NCI-H1105 (cell line): ENCODE results near the gene TNFRSF14.
A peak's percentile ranks its signal among the peaks of the same experiment; 100 is the strongest.
"Not testable (repeated sequence)": the region's sequence is repeated elsewhere in the genome, so short reads cannot be mapped to it uniquely, and the experiment has no call there.

Experiments
- DNase-seq: peaks from one replicate; lab custom pipeline; 2025; lab: John Stamatoyannopoulos, UW

TNFRSF14 gene

DNA sequence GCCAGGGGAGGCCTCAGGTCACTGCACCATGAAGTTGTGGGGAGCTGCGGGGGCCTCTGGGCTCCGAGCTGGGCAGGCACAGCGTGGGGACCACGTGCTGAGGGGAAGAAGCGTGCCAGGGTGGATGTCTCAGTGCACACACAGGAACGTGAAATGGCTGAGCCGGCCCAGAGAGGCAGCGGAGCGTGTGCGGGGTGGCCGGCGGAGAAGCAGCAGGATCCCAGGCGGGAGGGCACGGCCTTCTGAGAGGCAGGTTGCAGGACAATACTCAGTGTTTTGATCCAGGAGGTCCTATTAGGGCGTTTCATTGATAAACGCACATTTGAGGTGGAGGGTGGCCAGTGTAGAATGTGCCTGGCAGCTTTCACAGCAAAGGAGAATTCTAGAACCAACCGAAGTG lies 12.9 kb downstream of the TNFRSF14 start:
- no peak for DNase-seq

DNA sequence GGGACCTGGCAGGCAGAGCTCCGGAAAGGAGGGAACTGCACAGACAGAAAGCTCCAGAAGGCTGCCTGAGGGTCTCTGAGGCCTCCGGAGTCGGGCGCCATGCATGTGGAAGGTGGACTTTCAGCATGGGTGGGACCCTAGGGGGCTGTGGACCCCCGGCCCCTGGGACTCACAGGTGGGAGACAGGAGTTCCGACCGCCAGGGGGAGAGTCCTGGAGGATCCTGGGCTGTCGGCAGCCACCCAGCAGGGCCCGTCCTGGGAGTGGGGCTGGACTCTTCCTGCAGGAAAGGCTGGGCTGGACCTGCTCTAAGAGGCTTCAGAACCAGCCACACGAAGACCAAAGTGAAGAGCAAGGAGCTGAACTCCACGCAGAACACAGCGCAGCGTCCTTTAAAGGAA lies 13.5 kb downstream of the TNFRSF14 start:
- DNase-seq, result not testable (repeated sequence)

DNA sequence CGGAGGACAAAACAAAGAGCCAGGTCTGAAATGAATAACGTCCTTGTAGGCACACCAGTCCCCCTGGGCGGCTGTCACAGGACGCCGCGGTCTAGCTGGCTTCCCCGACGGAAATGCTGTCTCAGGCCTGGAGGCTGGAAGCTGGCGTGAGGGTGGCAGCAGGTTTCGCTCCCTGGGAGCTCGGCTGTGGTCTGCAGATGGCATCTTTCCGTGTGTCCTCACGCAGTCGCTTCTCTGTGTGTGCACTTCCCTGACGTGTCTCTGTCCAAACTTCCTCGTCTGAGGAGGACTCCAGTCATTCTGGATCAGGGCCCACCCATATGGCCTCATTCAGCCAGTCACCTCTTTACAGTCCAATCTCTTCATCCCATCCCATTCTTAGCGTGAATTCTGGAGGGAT lies 14.2 kb downstream of the TNFRSF14 start:
- no peak for DNase-seq

DNA sequence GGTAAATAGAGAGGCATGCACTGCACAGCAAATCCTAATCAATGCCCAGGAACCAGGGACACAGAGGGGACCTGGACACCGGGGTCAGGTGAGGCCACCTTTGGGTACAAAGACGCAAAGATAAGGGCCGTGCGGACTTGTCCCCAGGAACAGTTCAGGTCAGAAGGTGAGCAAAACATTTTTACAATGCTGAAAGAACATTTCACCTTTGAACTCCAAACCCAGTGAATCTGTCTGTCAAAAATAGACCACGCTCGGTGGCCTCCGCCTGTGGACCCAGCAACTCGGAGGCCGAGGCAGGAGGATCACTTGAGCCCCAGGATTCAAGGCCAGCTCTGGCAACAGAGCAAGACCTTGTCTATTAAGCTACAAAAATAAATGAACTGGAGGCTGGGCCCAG lies 15.2 kb downstream of the TNFRSF14 start:
- DNase-seq, result no peak

DNA sequence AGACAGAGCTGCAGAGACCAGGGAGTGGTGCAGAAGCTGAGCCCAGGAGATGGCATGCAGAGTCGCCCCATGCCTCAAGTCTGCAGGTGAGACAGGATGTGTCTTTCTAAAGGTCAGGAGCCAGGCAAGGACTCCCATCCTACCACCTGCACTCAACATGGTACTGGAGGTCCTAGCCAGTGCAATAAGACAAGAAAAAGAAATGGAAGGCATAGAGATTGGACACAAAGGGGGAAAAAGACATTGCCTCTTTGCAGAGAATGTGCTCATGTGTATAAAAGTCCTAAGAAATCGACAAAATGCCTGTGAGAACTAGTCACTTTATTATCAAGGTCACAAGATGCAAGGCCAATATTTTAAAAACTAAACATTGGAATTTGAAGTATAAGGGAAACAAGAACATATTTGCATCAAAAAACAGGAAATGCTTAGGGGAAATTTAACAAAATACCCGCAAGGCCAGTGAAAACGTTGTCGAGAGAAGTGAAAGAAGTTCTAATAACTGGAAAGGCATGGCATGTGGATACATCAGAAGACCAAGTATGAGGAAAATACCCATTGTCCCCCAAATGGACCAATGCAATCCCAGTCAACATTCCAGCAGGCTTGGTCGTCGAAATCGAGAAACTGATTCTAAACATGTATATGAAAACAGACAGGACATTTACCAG lies 17.2 kb downstream of the TNFRSF14 start:
- DNase-seq, result no peak

DNA sequence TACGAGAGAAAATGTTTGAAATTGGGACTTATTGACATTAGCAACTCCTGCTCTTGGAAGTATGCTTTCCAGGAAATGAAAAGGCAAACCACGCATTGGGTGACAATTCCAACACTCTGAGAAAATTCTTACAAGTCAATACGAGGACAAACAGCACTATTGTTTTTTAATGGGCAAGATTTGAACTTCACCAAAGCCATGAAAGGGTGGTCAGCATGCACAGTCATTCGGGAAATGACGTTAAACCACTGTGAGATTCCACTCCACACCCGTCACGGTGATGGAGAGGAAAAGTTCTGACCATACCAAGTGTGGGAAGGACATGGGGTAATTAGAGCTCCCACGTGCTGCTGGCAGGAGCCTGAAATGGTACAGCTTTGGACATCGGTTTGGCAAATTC lies 18.2 kb downstream of the TNFRSF14 start:
- DNase-seq, result no peak

DNA sequence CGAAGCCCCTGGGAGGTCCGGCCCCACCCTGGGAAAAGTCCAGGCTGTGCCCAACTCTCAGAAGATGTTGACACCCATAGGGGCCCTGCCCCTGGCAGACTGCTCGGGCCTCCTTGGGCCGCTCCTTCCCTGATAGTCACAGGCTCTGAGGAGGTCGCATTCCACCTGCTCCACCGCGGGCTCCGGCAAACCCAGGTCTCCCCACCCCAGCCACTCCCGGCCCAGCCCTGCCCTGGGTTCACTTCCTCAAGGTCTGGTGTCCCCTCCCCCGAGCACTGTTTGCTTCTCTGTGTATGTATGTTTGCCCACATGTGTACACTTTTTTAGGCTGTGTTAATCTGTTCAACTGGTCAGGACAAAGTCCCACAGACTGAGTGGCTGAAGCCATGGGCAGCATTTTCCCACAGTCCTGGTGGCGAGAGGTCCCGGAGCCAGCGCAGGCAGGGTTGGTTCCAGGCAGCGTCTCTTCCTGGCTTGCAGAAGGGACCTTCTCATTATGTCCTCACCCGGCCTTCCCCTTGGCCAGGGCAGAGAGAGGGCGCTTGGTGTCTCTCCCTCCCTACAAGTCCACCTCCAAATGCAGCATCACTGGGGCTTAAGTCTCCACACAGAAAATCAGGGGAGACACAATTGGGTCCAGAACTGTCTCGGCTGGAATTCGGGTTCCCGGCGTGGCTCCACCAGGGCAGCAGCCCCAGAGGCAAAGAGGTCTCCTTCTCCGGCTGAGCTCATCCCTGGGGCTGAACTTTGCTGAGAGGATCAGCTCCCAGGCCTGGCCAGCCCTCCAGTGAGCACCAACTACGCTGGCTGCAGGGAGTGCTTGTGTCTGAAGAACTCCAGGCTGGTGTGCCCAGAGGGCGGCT lies 19.9 kb downstream of the TNFRSF14 start:
- DNase-seq, result no peak

DNA sequence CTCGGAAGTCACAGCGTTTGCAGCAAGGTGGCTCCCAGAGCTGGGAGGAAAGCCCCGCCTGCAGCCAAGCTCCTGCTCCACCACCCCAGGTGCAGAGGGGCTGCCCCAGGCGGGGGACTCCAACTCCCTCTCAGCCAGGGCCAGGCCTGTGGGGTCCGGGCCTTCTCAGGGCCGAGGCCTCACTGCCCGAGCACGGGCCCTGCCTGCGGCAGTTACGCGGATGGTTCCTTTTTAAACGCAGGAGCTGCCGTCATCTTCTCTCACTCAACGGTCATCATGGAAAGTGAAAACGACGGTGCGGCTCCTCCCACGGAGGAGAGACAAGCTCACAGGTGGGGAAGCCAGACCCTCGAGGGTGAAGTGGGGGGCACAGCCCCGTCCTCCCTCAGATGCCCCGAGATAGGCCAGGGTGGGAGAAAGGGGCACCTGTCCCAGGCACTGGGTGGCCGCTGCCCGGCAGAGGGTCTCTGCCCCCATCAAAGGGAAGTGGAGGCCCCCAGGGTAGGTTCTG lies 21.4 kb downstream of the TNFRSF14 start:
- DNase-seq, result not testable (repeated sequence)

DNA sequence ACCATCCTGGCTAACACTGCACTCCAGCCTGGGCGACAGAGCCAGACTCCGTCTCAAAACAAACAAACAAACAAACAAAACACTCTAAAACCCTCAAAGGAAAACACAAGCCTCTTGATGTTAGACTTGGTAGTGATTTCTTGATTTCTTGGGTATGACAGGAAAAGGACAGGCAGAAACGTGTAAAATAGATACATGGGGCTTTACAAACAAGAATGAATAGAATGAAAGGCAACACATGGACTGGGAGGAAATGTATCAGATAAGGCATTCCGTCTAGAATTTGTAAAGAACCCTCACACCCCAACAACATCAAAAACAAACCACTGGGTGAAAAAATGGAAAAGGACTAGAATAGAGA lies 22.6 kb downstream of the TNFRSF14 start:
- no peak for DNase-seq

DNA sequence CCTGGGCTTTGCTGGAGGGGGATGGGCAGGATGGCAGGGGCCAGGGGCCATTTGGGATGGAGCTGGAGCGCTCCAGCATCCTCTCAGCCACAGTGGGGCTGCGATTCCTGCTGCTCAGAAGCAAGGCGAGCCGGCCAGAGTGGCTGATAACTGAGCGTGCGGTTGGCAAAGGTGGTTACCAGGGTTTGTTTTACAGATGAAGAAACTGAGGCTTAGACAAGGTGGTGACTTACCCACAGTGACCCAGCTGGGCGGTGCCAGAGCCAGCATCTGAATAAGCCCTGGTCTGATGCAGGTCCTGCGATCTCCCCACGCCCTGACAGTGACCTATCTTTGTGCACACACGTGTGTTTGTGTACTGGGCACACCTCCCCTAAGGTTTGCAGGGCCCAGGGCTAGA lies 24.5 kb downstream of the TNFRSF14 start:
- no peak for DNase-seq

DNA sequence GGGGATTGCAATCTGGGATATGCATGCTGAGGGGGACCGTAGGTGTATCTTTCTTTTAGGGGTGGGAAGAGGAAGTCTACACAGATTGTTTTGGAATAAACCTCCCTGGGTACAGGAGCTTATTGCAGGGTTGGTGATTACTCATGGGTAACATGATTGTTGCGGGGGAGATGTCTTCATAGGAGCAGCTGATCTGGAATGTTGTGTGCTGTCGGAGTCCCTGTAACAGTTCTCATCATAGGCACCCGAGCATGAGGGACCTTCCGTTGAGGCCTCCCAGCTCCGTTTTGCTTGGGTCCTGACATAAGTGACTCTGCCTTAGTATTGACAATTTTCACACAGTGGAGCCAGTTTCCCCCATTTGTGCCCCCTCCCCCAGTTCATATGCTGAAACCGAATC lies 26.2 kb downstream of the TNFRSF14 start:
- DNase-seq, result no peak

DNA sequence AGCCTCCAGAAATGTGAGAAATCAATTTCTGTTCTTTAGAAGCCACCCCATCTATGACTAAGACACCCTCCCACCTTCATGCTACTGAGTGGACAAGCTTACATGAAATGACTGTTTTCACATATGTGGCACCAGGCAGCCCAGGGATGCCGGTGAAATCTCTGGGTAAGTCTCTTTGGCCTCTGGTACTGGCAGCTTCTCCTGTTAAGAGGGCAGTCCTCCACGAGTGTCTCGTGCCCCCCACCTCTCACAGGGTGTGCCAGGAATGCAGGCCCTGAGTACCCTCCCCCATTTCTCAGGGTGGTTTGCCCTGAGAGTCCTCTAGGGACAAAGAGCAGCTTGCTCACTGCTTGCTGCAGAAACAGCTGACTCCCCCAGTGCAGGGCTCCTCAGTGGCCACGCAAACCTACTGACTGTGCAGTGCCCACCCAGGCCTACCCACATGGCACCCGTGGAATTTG lies 27.2 kb downstream of the TNFRSF14 start:
- DNase-seq, result no peak

DNA sequence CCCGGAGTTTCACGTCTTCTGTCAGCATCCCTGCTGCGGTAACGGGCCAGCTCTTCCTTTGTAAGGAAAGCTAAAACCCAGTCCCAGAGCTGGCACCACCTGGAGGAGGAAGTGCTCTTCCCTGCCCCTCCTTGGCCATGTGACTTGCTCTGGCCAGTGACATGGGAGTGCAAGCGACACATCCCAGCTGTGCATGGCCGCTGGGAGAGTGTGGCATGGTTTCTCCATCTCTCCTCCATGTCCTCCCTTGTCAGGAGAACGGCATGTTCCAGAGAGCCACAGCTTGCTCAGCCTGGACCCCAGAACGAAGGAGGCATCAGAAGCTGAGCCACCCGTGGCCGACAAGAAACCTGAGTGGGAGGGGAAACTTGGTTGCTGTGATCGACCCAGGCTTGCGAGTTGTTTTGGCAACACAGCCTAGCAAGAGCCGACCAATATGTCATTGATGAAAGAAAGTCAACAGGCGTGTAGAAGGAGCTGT lies 27.7 kb downstream of the TNFRSF14 start:
- DNase-seq, result peak; percentile 32

DNA sequence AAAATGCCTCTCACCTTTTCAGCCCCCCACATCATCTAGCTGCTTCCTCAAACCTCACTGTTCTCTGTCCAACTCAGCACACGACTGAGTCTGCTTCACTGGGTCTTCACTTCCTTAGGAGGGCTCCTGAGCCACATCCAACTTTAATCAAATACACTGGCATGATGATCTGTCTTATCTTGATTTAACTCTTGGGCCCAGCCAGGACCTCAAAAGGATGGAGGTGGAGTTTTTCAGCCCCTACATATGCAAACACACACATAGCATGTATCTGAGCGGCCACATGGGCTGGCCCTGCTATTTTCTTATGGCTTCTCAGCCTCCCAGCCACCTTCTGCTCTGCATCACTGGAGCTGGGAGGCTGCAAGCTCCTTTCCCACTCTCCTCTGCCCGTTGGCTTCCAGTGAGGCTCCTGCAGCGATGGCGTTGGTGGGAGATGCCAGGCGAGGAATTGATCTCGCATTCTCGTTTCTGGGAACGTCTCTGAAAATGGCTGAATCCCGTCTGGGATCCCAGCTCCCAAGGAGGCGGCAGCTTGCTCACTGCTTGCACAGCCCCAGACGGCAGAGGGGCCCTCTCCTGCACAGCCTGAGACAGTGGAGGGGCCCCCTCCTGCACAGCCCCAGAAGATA lies 28.6 kb downstream of the TNFRSF14 start:
- DNase-seq, result no peak

DNA sequence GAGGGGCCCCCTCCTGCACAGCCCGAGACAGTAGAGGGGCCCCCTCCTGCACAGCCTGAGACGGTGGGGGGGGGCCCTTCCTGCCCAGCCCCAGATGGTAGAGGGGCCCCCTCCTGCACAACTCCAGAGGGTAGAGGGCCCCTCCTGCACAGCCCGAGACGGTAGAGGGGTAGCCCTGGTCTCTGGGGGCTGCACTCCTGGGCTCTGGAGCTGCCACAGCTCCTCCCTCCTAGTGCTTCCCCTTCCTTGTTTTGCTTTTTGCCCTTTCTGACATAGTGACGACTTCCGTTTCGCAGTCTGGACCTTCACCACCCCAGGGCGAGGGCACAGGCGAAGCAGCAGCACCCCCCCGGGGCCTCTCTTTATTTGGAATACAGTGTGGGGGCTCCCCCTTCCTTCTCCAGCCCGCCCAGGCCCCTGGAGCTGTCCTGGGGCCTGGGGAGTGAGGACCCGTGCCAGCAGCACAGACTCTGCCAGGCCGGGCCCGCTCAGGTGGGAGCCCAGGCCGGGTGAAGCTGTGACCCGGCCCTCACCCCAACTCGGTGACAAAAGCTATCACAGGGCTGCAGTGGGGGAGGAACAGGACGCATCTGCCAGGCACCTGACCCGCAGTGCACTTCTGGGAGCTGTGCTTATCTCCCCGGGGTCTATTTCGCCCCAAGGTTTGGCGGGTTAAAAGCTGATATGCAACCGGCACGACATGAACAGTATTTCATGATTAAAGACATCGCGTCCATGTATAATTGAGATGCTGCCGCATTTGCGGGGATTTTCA lies 29.3 kb downstream of the TNFRSF14 start:
- peak; percentile 23 for DNase-seq

DNA sequence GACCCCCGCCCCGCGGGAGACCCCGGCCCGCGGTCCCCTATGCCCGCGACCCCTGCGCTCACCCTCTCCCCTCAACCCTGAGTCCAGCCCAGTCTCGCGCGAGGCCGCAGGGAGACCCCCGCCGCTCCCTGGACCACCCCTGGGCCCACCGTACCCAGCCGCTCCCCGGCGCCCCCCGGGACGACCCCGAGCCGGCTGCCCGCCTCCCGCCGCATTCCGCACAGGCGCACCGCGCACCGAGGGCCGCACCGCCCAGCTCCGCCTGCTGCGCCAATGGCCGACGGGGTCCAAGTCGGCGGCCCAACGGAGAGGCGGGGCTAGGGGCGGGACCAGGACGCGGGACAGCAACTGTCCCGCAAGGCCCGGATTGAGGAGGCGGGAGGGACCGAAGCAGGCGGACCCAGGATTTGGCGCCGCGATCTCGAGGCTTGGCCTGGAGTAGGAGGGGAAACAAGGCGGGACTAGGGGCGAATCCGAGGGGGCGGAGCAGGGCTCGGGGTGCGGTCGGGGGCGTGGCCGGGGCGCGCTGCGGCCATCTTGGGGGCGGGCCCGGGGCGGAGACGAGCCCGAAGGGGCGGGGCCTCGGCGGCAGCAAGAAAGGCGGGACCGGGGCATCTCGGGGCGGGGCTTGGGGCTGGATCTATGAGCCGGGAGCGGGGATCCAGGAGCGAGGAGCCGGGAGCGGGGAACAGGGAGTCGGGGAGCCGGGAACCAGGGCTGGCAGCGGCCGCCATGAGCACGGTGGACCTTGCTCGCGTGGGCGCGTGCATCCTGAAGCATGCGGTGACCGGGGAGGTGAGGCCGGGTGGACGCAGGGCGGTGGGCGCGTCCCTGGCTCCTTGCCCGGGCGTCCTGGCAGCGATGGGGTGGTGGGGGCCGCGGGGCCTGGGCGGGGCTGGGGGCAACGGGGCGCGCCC lies 30.2 kb downstream of the TNFRSF14 start, which contains the start of gene PRXL2B:
PRXL2B (plus strand) TSS at position 624 of the 917 bp plus-strand sequence; CDS start at position 733, 109 bp downstream.
- DNase-seq, result peak; percentile 100

DNA sequence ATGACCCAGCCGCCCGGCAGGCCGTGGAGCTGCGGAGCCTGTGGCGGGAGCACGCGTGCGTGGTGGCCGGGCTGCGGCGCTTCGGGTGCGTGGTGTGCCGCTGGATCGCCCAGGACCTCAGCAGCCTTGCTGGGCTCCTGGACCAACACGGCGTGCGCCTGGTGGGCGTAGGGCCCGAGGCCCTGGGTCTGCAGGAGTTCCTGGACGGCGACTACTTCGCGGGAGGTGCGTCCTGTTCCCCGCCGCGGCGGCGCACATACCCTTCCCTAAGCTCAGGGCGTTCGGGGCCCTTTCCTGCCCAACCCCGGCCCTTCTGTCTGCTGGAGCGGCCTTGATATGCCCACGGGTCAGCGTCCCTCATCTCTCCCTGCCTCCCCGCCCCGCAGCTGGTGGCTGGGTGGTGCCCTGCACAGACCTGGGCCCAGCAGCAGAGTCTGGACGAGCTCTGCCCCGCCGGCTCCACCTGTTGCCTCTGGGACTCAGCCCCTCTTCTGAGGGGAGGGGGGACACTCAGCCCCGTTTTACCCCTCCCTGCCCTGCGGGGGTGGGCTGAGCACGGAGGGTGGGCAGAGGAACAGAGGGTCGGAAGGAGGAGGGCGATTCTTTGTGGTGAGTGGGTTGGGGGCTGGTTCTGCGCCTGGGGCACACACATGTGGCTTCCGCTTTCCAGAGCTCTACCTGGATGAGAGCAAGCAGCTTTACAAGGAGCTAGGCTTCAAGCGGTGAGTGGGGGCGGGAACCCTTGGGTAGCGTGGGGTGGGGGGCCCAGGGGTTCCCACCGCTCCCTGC lies 31.1 kb downstream of the TNFRSF14 start:
- DNase-seq, result no peak

DNA sequence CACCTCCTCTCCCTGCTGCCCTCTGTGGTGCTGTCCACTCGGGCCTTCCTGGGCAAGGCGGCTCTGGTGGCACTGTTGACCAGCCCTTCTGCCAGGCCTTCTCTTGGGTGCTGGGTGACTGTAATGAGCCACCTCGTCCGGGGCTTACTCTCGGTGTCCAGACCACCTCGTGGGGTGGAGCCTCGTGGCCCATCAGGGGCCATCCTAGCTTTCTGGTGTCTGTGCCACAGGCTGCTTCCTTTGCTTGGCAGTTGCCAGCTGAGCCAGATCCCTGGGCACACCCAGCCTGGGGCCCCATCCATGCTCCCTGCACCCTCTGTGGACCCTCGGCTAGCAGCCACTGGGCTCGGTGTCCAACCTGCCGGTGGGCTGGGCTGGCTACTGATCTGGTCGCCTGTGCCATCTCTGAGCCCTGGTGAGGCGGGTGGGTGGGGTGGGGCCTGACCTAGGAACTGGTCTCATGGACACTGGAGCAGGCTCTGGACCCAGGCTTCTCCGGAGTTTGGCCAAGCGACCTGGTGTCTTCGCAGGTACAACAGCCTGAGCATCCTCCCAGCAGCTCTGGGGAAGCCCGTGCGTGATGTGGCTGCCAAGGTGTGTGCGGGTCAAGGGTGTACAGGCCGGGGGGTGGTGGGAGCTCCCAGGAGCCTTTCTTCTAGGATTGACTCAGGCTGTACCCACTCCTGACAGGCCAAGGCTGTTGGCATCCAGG lies 31.8 kb downstream of the TNFRSF14 start:
- DNase-seq, result no peak
